KMS-11 (cell line): ENCODE data around the gene LVRN.

Experiments
- H2AFZ ChIP-seq: fragments of 200-600 bp; sonication (generic); 2 replicates; pipeline ENCODE4 v1.6.1; 2016; ENCODE audit warnings: antibody characterized with exemption, mixed run types, low read depth
- H3K27ac ChIP-seq: fragments of 200-600 bp; sonication (generic); 2 replicates; pipeline ENCODE4 v1.6.1; 2016; ENCODE audit warnings: mild to moderate bottlenecking, mixed run types
- H3K27me3 ChIP-seq: fragments of 200-600 bp; sonication (generic); 2 replicates; pipeline ENCODE4 v1.6.1; 2017; ENCODE audit warnings: mild to moderate bottlenecking, low read depth, mixed run types, moderate library complexity; ENCODE audit not compliant: insufficient read depth
- H3K36me3 ChIP-seq: fragments of 200-600 bp; sonication (generic); 2 replicates; pipeline ENCODE4 v1.6.1; 2017; ENCODE audit warnings: mild to moderate bottlenecking, mixed run types; ENCODE audit not compliant: insufficient read depth
- H3K4me1 ChIP-seq: fragments of 200-600 bp; sonication (generic); 2 replicates; pipeline ENCODE4 v1.6.1; 2016; ENCODE audit warnings: mild to moderate bottlenecking, low read depth, mixed run types; ENCODE audit not compliant: poor library complexity, severe bottlenecking
- H3K4me2 ChIP-seq: fragments of 200-600 bp; sonication (generic); 2 replicates; pipeline ENCODE4 v1.7.0; 2016; ENCODE audit warnings: mild to moderate bottlenecking, mixed run types
- H3K4me3 ChIP-seq: fragments of 200-600 bp; sonication (generic); IDR thresholded peaks from 2 replicates; pipeline ENCODE4 v1.6.1; 2017; ENCODE audit warnings: low read depth, low read length, mixed read lengths; ENCODE audit not compliant: insufficient read depth
- H3K79me2 ChIP-seq: fragments of 200-600 bp; sonication (generic); 2 replicates; pipeline ENCODE4 v1.6.1; 2016; ENCODE audit warnings: low read depth, mixed run types; ENCODE audit not compliant: insufficient read depth
- H3K9ac ChIP-seq: fragments of 200-600 bp; sonication (generic); 2 replicates; pipeline ENCODE4 v1.6.1; 2016; ENCODE audit warnings: mild to moderate bottlenecking, mixed run types
- H4K20me1 ChIP-seq: fragments of 200-600 bp; sonication (generic); 2 replicates; pipeline ENCODE4 v1.6.1; 2016; ENCODE audit warnings: mild to moderate bottlenecking, mixed run types; ENCODE audit not compliant: insufficient read depth
- TF ChIP-seq, protein P1 (sequence below): fragments of 200-600 bp; sonication (generic); conservative IDR thresholded peaks from 2 replicates; pipeline ENCODE4 v1.6.1; 2017; ENCODE audit warnings: low read depth, mild to moderate bottlenecking, antibody characterized with exemption, low read length, moderate library complexity, mixed read lengths

The LVRN gene

DNA sequence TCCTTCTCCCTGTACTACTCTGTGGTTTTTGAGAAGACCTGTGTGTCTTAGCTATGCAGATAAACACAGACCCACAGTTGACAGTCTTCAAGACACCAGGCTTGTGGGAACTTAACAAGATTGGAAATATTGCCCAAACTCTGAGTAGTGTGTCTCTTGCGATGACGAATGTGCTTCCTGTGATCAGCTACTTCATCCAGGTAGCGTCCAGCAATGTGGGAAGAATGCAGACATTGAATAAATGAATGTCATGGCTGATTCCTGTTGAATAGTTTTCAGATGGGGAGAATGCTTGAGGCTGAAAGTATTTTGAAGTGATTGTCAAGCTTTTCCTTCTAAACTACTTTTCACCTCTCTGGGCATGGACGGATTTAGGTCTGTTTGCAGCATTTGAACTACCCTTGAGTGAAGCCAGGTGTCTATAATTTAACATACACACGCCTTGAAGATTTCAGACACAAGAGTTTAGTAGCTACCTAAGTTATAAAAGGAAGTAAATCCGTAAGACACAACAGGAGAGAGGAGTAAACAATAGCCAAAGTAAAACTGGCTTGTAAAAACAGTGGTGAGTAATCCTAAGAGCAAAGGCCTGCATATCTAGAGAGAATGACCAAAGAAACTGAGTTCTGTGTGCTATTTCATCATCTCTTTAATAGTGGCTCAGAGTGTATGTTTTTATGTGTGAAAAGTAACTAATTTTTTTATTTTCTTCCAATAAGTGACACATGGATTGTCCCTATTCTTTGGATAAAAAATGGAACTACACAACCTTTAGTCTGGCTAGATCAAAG lies 40.0 kb downstream of the LVRN start:
- Histone ChIP-seq H4K20me1 (no peaks in the 10 kb centered on the region), H3K4me3 (no peak overlapping the region), H3K79me2 (no peaks in the 10 kb centered on the region), H2AFZ (no peak overlapping the region), H3K4me2 (no peak overlapping the region), H3K9ac (no peak overlapping the region), H3K27me3 (no peaks in the 10 kb centered on the region), H3K27ac (no peak overlapping the region), H3K4me1 (no peaks in the 10 kb centered on the region), H3K36me3 (no peaks in the 10 kb centered on the region)
- TF ChIP-seq, protein P1, sequence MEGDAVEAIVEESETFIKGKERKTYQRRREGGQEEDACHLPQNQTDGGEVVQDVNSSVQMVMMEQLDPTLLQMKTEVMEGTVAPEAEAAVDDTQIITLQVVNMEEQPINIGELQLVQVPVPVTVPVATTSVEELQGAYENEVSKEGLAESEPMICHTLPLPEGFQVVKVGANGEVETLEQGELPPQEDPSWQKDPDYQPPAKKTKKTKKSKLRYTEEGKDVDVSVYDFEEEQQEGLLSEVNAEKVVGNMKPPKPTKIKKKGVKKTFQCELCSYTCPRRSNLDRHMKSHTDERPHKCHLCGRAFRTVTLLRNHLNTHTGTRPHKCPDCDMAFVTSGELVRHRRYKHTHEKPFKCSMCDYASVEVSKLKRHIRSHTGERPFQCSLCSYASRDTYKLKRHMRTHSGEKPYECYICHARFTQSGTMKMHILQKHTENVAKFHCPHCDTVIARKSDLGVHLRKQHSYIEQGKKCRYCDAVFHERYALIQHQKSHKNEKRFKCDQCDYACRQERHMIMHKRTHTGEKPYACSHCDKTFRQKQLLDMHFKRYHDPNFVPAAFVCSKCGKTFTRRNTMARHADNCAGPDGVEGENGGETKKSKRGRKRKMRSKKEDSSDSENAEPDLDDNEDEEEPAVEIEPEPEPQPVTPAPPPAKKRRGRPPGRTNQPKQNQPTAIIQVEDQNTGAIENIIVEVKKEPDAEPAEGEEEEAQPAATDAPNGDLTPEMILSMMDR: no peak

GRCh38 chr5:116004248-116004647 lies 42.0 kb downstream of the LVRN start:
- Histone ChIP-seq H2AFZ (no peak overlapping the region), H3K4me1 (no peaks in the 10 kb centered on the region), H3K9ac (no peak overlapping the region)

GRCh38 chr5:116009806-116010205 lies 47.5 kb downstream of the LVRN start:
- H3K79me2 ChIP-seq: no peaks in the 10 kb centered on the region
- TF ChIP-seq, protein P1: no peak
- H3K27ac ChIP-seq: no peak overlapping the region
- H2AFZ ChIP-seq: no peak overlapping the region
- H3K36me3 ChIP-seq: no peaks in the 10 kb centered on the region
- no peak overlapping the region for H3K4me3 ChIP-seq
- H3K4me1 ChIP-seq: no peaks in the 10 kb centered on the region
- H4K20me1 ChIP-seq: no peaks in the 10 kb centered on the region
- no peak overlapping the region for H3K9ac ChIP-seq
- H3K27me3 ChIP-seq: no peaks in the 10 kb centered on the region
- no peak overlapping the region for H3K4me2 ChIP-seq

More at GRCh38 chr5:116004248-116004647, 42.0 kb downstream of the LVRN start:
- H4K20me1 ChIP-seq: no peaks in the 10 kb centered on the region
- no peak overlapping the region for H3K27ac ChIP-seq
- H3K4me3 ChIP-seq: no peak overlapping the region
- no peaks in the 10 kb centered on the region for H3K36me3 ChIP-seq
- TF ChIP-seq, protein P1: no peak
- H3K27me3 ChIP-seq: no peaks in the 10 kb centered on the region
- no peak overlapping the region for H3K4me2 ChIP-seq
- H3K79me2 ChIP-seq: no peaks in the 10 kb centered on the region

GRCh38 chr5:116011046-116011445 lies 48.8 kb downstream of the LVRN start:
- TF ChIP-seq, protein P1: no peak
- H3K79me2 ChIP-seq: no peaks in the 10 kb centered on the region
- H3K36me3 ChIP-seq: no peaks in the 10 kb centered on the region
- H3K27ac ChIP-seq: no peak overlapping the region
- no peak overlapping the region for H3K9ac ChIP-seq
- H3K4me1 ChIP-seq: no peaks in the 10 kb centered on the region
- no peaks in the 10 kb centered on the region for H4K20me1 ChIP-seq
- H3K4me2 ChIP-seq: no peak overlapping the region
- H3K4me3 ChIP-seq: no peak overlapping the region
- no peaks in the 10 kb centered on the region for H3K27me3 ChIP-seq
- H2AFZ ChIP-seq: no peak overlapping the region
